Measurements from ENCODE around the gene RTP2.

RTP2 gene

GRCh38 chr3:187718802-187719201 lies 16.4 kb upstream of the RTP2 start:
- Histone ChIP-seq H3K4me3 (ENCODE audit: low read length) (no peak overlapping the region), H3K36me3 (ENCODE audit: insufficient read depth, low read length) (peaks cover 15% of the 10 kb centered on the region), H3K9me3 (ENCODE audit: low read length) (no peaks in the 10 kb centered on the region), H2AFZ (ENCODE audit: low read depth, low read length) (no peak overlapping the region), H3K4me1 (ENCODE audit: insufficient read depth, low read length) (peaks cover 8% of the 10 kb centered on the region), H3K27me3 (ENCODE audit: insufficient read depth, low read length) (no peaks in the 10 kb centered on the region)

GRCh38 chr3:187717572-187717971 lies 15.2 kb upstream of the RTP2 start:
- Histone ChIP-seq H3K27me3 (ENCODE audit: insufficient read depth, low read length) (no peaks in the 10 kb centered on the region), H3K36me3 (ENCODE audit: insufficient read depth, low read length) (peaks cover 9% of the 10 kb centered on the region), H3K4me3 (ENCODE audit: low read length) (no peak overlapping the region), H3K4me1 (ENCODE audit: insufficient read depth, low read length) (peaks cover 8% of the 10 kb centered on the region), H3K9me3 (ENCODE audit: low read length) (no peaks in the 10 kb centered on the region), H2AFZ (ENCODE audit: low read depth, low read length) (no peak overlapping the region)

- Histone ChIP-seq H3K4me3 (ENCODE audit: low read length) (no peak overlapping the region), H3K4me1 (ENCODE audit: insufficient read depth, low read length) (peaks cover 2% of the 10 kb centered on the region), H3K9me3 (ENCODE audit: low read length) (no peaks in the 10 kb centered on the region), H2AFZ (ENCODE audit: low read depth, low read length) (no peak overlapping the region), H3K36me3 (ENCODE audit: insufficient read depth, low read length) (no peaks in the 10 kb centered on the region), H3K27me3 (ENCODE audit: insufficient read depth, low read length) (no peaks in the 10 kb centered on the region)
Measured at GRCh38 chr3:187714404-187714979, 12.1 kb upstream of the RTP2 start.

- Histone ChIP-seq H3K36me3 (ENCODE audit: insufficient read depth, low read length) (no peaks in the 10 kb centered on the region), H3K4me3 (ENCODE audit: low read length) (no peak overlapping the region), H3K27me3 (ENCODE audit: insufficient read depth, low read length) (no peaks in the 10 kb centered on the region), H3K4me1 (ENCODE audit: insufficient read depth, low read length) (no peaks in the 10 kb centered on the region), H3K9me3 (ENCODE audit: low read length) (no peaks in the 10 kb centered on the region), H2AFZ (ENCODE audit: low read depth, low read length) (no peak overlapping the region)
Measured at GRCh38 chr3:187713504-187713903, 11.1 kb upstream of the RTP2 start.

GRCh38 chr3:187709155-187709554 lies 6.8 kb upstream of the RTP2 start:
- no peaks in the 10 kb centered on the region for H3K27me3 ChIP-seq (ENCODE audit: insufficient read depth, low read length)
- no peak overlapping the region for H2AFZ ChIP-seq (ENCODE audit: low read depth, low read length)
- H3K36me3 ChIP-seq (ENCODE audit: insufficient read depth, low read length): no peaks in the 10 kb centered on the region
- H3K4me3 ChIP-seq (ENCODE audit: low read length): no peak overlapping the region
- H3K4me1 ChIP-seq (ENCODE audit: insufficient read depth, low read length): no peaks in the 10 kb centered on the region
- H3K9me3 ChIP-seq (ENCODE audit: low read length): no peaks in the 10 kb centered on the region

GRCh38 chr3:187708696-187709095 lies 6.3 kb upstream of the RTP2 start:
- H2AFZ ChIP-seq (ENCODE audit: low read depth, low read length): no peak overlapping the region
- no peaks in the 10 kb centered on the region for H3K36me3 ChIP-seq (ENCODE audit: insufficient read depth, low read length)
- no peaks in the 10 kb centered on the region for H3K9me3 ChIP-seq (ENCODE audit: low read length)
- H3K4me1 ChIP-seq (ENCODE audit: insufficient read depth, low read length): no peaks in the 10 kb centered on the region
- no peak overlapping the region for H3K4me3 ChIP-seq (ENCODE audit: low read length)
- H3K27me3 ChIP-seq (ENCODE audit: insufficient read depth, low read length): no peaks in the 10 kb centered on the region

- Histone ChIP-seq H3K27me3 (ENCODE audit: insufficient read depth, low read length) (no peaks in the 10 kb centered on the region), H3K4me3 (ENCODE audit: low read length) (no peak overlapping the region), H3K4me1 (ENCODE audit: insufficient read depth, low read length) (no peaks in the 10 kb centered on the region), H2AFZ (ENCODE audit: low read depth, low read length) (no peak overlapping the region), H3K9me3 (ENCODE audit: low read length) (no peaks in the 10 kb centered on the region), H3K36me3 (ENCODE audit: insufficient read depth, low read length) (no peaks in the 10 kb centered on the region)
Measured at GRCh38 chr3:187706971-187707370, 4.6 kb upstream of the RTP2 start.

GRCh38 chr3:187705164-187705563 lies 2.8 kb upstream of the RTP2 start:
- Histone ChIP-seq H3K27me3 (ENCODE audit: insufficient read depth, low read length) (no peaks in the 10 kb centered on the region), H3K4me1 (ENCODE audit: insufficient read depth, low read length) (no peaks in the 10 kb centered on the region), H2AFZ (ENCODE audit: low read depth, low read length) (no peak overlapping the region), H3K4me3 (ENCODE audit: low read length) (no peak overlapping the region), H3K9me3 (ENCODE audit: low read length) (no peaks in the 10 kb centered on the region), H3K36me3 (ENCODE audit: insufficient read depth, low read length) (no peaks in the 10 kb centered on the region)

GRCh38 chr3:187700249-187700648 lies 2.1 kb downstream of the RTP2 start:
- Histone ChIP-seq H3K36me3 (ENCODE audit: insufficient read depth, low read length) (no peaks in the 10 kb centered on the region), H3K4me3 (ENCODE audit: low read length) (no peak overlapping the region), H3K4me1 (ENCODE audit: insufficient read depth, low read length) (no peaks in the 10 kb centered on the region), H2AFZ (ENCODE audit: low read depth, low read length) (no peak overlapping the region), H3K9me3 (ENCODE audit: low read length) (no peaks in the 10 kb centered on the region), H3K27me3 (ENCODE audit: insufficient read depth, low read length) (no peaks in the 10 kb centered on the region)

- Histone ChIP-seq H3K4me3 (ENCODE audit: low read length) (no peak overlapping the region), H3K9me3 (ENCODE audit: low read length) (no peaks in the 10 kb centered on the region), H3K4me1 (ENCODE audit: insufficient read depth, low read length) (no peaks in the 10 kb centered on the region), H3K36me3 (ENCODE audit: insufficient read depth, low read length) (no peaks in the 10 kb centered on the region), H2AFZ (ENCODE audit: low read depth, low read length) (no peak overlapping the region), H3K27me3 (ENCODE audit: insufficient read depth, low read length) (no peaks in the 10 kb centered on the region)
Measured at GRCh38 chr3:187698499-187699399, 3.6 kb downstream of the RTP2 start.

- no peak overlapping the region for H2AFZ ChIP-seq (ENCODE audit: low read depth, low read length)
- H3K4me3 ChIP-seq (ENCODE audit: low read length): no peak overlapping the region
- no peaks in the 10 kb centered on the region for H3K4me1 ChIP-seq (ENCODE audit: insufficient read depth, low read length)
- no peaks in the 10 kb centered on the region for H3K9me3 ChIP-seq (ENCODE audit: low read length)
- H3K27me3 ChIP-seq (ENCODE audit: insufficient read depth, low read length): no peaks in the 10 kb centered on the region
- no peaks in the 10 kb centered on the region for H3K36me3 ChIP-seq (ENCODE audit: insufficient read depth, low read length)
Measured at GRCh38 chr3:187696021-187696420, 6.3 kb downstream of the RTP2 start.

GRCh38 chr3:187695449-187695848 lies 6.9 kb downstream of the RTP2 start:
- Histone ChIP-seq H3K27me3 (ENCODE audit: insufficient read depth, low read length) (no peaks in the 10 kb centered on the region), H3K4me3 (ENCODE audit: low read length) (no peak overlapping the region), H3K9me3 (ENCODE audit: low read length) (no peaks in the 10 kb centered on the region), H3K36me3 (ENCODE audit: insufficient read depth, low read length) (no peaks in the 10 kb centered on the region), H2AFZ (ENCODE audit: low read depth, low read length) (no peak overlapping the region), H3K4me1 (ENCODE audit: insufficient read depth, low read length) (no peaks in the 10 kb centered on the region)

- Histone ChIP-seq H3K27me3 (ENCODE audit: insufficient read depth, low read length) (no peaks in the 10 kb centered on the region), H3K4me3 (ENCODE audit: low read length) (no peak overlapping the region), H3K36me3 (ENCODE audit: insufficient read depth, low read length) (no peaks in the 10 kb centered on the region), H3K4me1 (ENCODE audit: insufficient read depth, low read length) (no peaks in the 10 kb centered on the region), H3K9me3 (ENCODE audit: low read length) (no peaks in the 10 kb centered on the region), H2AFZ (ENCODE audit: low read depth, low read length) (no peak overlapping the region)
Measured at GRCh38 chr3:187694801-187695200, 7.6 kb downstream of the RTP2 start.

Measured in neuron (in vitro differentiated cells).